Left lung (tissue), 10 donors: ENCODE data around the gene ADAMTS10. TPM values are rescaled to one million over a fixed set of nuclear protein-coding genes. Genes with fewer than 3 reads are reported as not detected.

ENCODE experiments used
- ATAC-seq: fragments of 200-7000 bp; cut with Tn5 transposase; one replicate; pipeline ENCODE4 v1.9.1; 2020; ENCODE audit warnings: moderate library complexity
- DNase-seq, 4 donors: peaks; one replicate each; pipeline ENCODE4 v3.0.0-alpha.2; 2013 to 2020
- H3K27ac ChIP-seq, 2 donors: fragments of 200-600 bp; sonication (generic) in 1 of 2; one replicate each; pipeline versions ENCODE4 v1.5.0 to v1.8.0; 2020 to 2021
- H3K27me3 ChIP-seq, 2 donors: fragments of 200-600 bp; sonication (generic) in 1 of 2; one replicate each; pipeline versions ENCODE4 v1.5.0 to v1.8.0; 2020 to 2021
- H3K36me3 ChIP-seq, 2 donors: fragments of 200-600 bp; sonication (generic) in 1 of 2; one replicate each; pipeline versions ENCODE4 v1.5.0 to v1.8.0; 2020 to 2021
- H3K4me1 ChIP-seq, 2 donors: fragments of 200-600 bp; one replicate each; pipeline ENCODE4 v1.8.0; 2021
- H3K4me3 ChIP-seq, 2 donors: fragments of 200-600 bp; sonication (generic) in 1 of 2; one replicate each; pipeline versions ENCODE4 v1.5.0 to v1.8.0; 2020 to 2021; ENCODE audit warnings: mild to moderate bottlenecking in 1 of 2
- H3K9me3 ChIP-seq, 2 donors: fragments of 200-600 bp; sonication (generic) in 1 of 2; one replicate each; pipeline versions ENCODE4 v1.5.0 to v1.8.0; 2020 to 2021
- intact Hi-C, 2 donors: fragments of 100-400 bp; cut with DNase I; formaldehyde crosslinking; loops; one replicate each; pipeline versions ENCODE4 v1.11.2 to v1.14.2; 2022
- polyA plus RNA-seq, 6 donors: library from polyadenylated mRNA; unstranded; fragments of 120-200 nt; gene quantifications; one replicate each; pipeline ENCODE4 v1.2.1, GENCODE V29; 2013; ENCODE audit not compliant: insufficient read length in 6 of 6
- total RNA-seq, 2 donors: library from RNA; stranded (reverse); fragmentation: NEBNext Ultra II Directional; extraction: Animal tissue kit (Norgen Biotek cat#: 25700); gene quantifications; one replicate each; pipeline ENCODE4 v1.2.1, GENCODE V29; 2021
- TF ChIP-seq, protein P1 (sequence below), 2 donors: fragments of 200-600 bp; sonication (generic) in 1 of 2; IDR thresholded peaks; one replicate each; pipeline versions ENCODE4 v1.5.0 to v1.8.0; 2021; ENCODE audit warnings: antibody characterized with exemption in 2 of 2
- donor health status: DM: no; HTN: yes; CAD: no.
- donor health status: DM: no; HTN: no; CAD: no.

ADAMTS10 gene
- total and polyA plus RNA-seq, 8 donors = 18.5 to 72.2 (median 56.9) TPM

DNA sequence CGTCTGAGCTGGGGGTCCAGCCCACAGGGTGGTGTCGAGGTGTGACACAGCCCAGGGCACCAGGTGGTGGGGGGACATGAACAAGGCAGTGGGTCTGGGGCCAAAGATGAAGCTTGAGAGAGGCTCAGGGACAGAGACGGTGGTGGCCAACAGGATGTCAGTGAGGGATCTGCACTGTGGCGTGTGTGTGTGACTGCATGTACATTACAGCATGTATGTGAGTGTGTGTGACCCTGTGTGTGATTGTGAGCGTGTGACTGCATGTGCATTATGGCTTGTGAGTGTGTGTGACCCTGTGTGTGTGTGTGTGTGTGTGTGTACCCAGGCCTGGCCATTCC, 1.6 kb downstream of the ADAMTS10 start:
- intact Hi-C loops = no loop called here
- H3K9me3 ChIP-seq = peaks cover 0 to 9% of the 10 kb centered on the region in 2 donors
- TF ChIP-seq, protein P1, sequence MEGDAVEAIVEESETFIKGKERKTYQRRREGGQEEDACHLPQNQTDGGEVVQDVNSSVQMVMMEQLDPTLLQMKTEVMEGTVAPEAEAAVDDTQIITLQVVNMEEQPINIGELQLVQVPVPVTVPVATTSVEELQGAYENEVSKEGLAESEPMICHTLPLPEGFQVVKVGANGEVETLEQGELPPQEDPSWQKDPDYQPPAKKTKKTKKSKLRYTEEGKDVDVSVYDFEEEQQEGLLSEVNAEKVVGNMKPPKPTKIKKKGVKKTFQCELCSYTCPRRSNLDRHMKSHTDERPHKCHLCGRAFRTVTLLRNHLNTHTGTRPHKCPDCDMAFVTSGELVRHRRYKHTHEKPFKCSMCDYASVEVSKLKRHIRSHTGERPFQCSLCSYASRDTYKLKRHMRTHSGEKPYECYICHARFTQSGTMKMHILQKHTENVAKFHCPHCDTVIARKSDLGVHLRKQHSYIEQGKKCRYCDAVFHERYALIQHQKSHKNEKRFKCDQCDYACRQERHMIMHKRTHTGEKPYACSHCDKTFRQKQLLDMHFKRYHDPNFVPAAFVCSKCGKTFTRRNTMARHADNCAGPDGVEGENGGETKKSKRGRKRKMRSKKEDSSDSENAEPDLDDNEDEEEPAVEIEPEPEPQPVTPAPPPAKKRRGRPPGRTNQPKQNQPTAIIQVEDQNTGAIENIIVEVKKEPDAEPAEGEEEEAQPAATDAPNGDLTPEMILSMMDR (IDR thresholded peaks at IDR 0.05) = no peak
- peaks cover 0 to 7% of the 10 kb centered on the region in 2 donors for H3K36me3 ChIP-seq
- peaks cover 0 to 30% of the 10 kb centered on the region in 2 donors for H3K27me3 ChIP-seq
- H3K27ac ChIP-seq = peak overlapping the region; percentile 51 to 76
- peaks cover 0 to 18% of the 10 kb centered on the region in 2 donors for H3K4me1 ChIP-seq
- DNase-seq (no peak), ATAC-seq (no peak)
- H3K4me3 ChIP-seq = peak overlapping the region; percentile 46 to 47

DNA sequence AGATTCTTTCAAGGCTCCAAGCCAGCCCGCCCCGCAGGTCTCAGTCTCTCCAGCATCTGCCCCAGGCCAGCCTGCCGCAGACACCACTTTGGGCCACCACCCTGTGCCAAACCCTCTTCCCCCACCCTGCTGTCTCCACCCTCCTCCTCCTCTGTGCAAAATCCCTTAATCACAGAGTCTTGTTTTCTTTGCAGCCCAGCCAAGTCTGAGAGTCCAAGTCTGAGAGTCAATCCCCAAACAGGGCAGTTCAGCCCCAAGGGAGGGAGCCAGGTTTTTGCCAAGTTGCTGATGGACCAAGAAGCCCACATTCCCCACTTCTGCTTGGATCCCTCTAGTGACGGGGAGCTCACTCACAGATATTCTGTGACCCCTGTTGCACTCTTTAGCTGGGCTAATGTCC, 3.1 kb downstream of the ADAMTS10 start:
- TF ChIP-seq, protein P1 (IDR thresholded peaks at IDR 0.05) = no peak
- ATAC-seq = no peak
- intact Hi-C loops = no loop called here

DNA sequence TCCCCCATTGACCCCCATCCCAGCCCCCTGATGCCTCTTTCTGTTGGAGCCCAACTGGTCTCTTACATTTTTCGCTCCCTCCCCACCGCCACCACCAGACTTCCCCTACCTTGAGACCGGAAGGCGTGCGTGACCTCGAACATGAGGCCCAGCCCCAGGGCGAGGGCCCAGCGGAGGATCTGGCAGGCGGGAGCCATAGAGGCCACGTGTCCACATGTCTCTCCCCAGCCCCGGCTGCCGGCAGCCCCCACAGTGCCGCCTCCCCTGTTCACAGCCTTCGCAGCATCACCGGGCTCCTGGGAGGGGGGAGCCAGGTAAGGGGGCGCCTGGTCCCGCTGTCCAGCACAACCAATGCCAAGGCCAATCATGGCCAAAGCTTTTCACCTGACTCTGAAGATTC, 5.0 kb downstream of the ADAMTS10 start:
- no peak overlapping the region for H3K27ac ChIP-seq
- H3K36me3 ChIP-seq = peaks cover 0 to 7% of the 10 kb centered on the region in 2 donors
- no peak for ATAC-seq
- intact Hi-C loops = no loop called here
- H3K4me3 ChIP-seq = no peak overlapping the region
- H3K9me3 ChIP-seq = peaks cover 0 to 9% of the 10 kb centered on the region in 2 donors
- TF ChIP-seq, protein P1 (IDR thresholded peaks at IDR 0.05) = no peak
- peaks cover 0 to 18% of the 10 kb centered on the region in 2 donors for H3K4me1 ChIP-seq
- H3K27me3 ChIP-seq = peaks cover 0 to 21% of the 10 kb centered on the region in 2 donors
- peak in 1 of 4 donors; percentile 73 for DNase-seq

More for the DNA sequence above, 3.1 kb downstream of the ADAMTS10 start:
- Histone ChIP-seq H3K4me1 (peaks cover 0 to 18% of the 10 kb centered on the region in 2 donors), H3K27ac (no peak overlapping the region), H3K4me3 (no peak overlapping the region), H3K9me3 (peaks cover 0 to 9% of the 10 kb centered on the region in 2 donors), H3K36me3 (peaks cover 0 to 7% of the 10 kb centered on the region in 2 donors), H3K27me3 (peaks cover 0 to 30% of the 10 kb centered on the region in 2 donors)
- no peak for DNase-seq

DNA sequence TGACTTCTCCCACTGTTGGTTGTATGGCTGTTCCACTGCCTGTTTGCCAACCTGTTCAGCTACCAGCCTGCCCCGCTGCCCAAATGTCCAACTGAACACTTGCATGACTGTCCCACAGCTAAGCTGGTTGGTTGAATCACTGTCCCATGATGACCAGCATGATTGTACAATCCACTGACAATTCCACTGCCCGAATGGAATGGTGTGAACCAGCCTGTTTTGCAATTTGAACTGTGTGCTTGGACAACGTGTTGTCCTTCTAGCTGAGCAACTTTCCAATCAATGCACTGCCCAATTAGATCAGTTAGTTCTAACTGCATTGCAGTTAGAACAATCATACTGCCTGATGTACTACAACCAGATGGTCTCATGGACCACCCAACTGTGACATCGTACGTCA, 8.7 kb downstream of the ADAMTS10 start:
- peaks cover 0 to 7% of the 10 kb centered on the region in 2 donors for H3K36me3 ChIP-seq
- TF ChIP-seq, protein P1 (IDR thresholded peaks at IDR 0.05) = no peak
- H3K4me1 ChIP-seq = no peaks in the 10 kb centered on the region
- no peak overlapping the region for H3K27ac ChIP-seq
- H3K4me3 ChIP-seq = no peak overlapping the region
- H3K9me3 ChIP-seq = peaks cover 0 to 9% of the 10 kb centered on the region in 2 donors
- ATAC-seq (no peak), DNase-seq (no peak)
- no peaks in the 10 kb centered on the region for H3K27me3 ChIP-seq
- intact Hi-C loops = no loop called here

DNA sequence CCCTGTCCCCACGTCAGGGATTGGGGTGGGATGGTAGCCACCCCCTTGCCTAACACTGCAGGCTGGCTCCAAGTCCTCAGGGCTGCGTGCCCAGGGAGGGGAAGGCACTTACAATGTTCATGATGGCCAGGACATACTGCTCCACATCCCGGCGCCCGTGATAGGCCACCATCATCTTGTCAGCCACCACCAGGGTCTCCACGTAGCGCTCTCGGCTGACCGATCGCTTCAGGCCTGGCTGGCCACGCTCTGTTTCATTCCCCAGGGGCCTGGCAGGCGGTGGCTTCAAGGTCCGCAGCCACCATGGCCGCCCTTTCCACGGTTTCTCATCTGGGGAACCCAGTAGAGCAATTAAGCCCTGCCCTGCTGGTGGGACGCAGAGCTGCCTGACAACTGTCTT, 9.7 kb downstream of the ADAMTS10 start:
- Histone ChIP-seq H3K4me3 (no peak overlapping the region), H3K9me3 (peaks cover 0 to 9% of the 10 kb centered on the region in 2 donors), H3K27me3 (no peaks in the 10 kb centered on the region), H3K36me3 (peaks cover 0 to 7% of the 10 kb centered on the region in 2 donors), H3K27ac (no peak overlapping the region), H3K4me1 (peaks cover 0 to 1% of the 10 kb centered on the region in 2 donors)
- TF ChIP-seq, protein P1 (IDR thresholded peaks at IDR 0.05) = no peak
- no peak for ATAC-seq
- DNase-seq = no peak
- intact Hi-C loops = no loop called here
